ENCODE measurements around the gene LANCL2. TPM values are rescaled to one million over a fixed set of nuclear protein-coding genes. Genes with fewer than 3 reads are reported as not detected.
"Not testable (repeated sequence)": the region's sequence is repeated elsewhere in the genome, so short reads cannot be mapped to it uniquely, and the experiment has no call there.

The LANCL2 gene
- total RNA-seq, 4 donors from 2014 or later = 6.4 to 12.8 (median 9.7) TPM

- Histone ChIP-seq H3K4me1 (no peaks in the 10 kb centered on the region), H3K4me3 (no peak overlapping the region), H3K27ac (no peak overlapping the region), H3K9me3 (peaks cover 0 to 9% (median 0%) of the 10 kb centered on the region in 3 donors), H3K36me3 (no peaks in the 10 kb centered on the region), H3K27me3 (peaks cover 0 to 17% (median 0%) of the 10 kb centered on the region in 4 donors)
- DNase-seq = no peak
- WGBS, 2 donors = 18 to 59% methylated on average over 2 of the region's 2 CpGs
- TF ChIP-seq POLR2A (IDR thresholded peaks at IDR 0.05) = no peak
- TF ChIP-seq, protein P1, sequence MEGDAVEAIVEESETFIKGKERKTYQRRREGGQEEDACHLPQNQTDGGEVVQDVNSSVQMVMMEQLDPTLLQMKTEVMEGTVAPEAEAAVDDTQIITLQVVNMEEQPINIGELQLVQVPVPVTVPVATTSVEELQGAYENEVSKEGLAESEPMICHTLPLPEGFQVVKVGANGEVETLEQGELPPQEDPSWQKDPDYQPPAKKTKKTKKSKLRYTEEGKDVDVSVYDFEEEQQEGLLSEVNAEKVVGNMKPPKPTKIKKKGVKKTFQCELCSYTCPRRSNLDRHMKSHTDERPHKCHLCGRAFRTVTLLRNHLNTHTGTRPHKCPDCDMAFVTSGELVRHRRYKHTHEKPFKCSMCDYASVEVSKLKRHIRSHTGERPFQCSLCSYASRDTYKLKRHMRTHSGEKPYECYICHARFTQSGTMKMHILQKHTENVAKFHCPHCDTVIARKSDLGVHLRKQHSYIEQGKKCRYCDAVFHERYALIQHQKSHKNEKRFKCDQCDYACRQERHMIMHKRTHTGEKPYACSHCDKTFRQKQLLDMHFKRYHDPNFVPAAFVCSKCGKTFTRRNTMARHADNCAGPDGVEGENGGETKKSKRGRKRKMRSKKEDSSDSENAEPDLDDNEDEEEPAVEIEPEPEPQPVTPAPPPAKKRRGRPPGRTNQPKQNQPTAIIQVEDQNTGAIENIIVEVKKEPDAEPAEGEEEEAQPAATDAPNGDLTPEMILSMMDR (IDR thresholded peaks at IDR 0.05) = no peak
- intact Hi-C loops (cut with DNase I) = no loop called here
Measured at GRCh38 chr7:55349121-55349520, 16.0 kb upstream of the LANCL2 start.

GRCh38 chr7:55350281-55350680 is 14.9 kb upstream of the LANCL2 start:
- no peak for DNase-seq
- Histone ChIP-seq H3K9me3 (no peaks in the 10 kb centered on the region), H3K4me3 (no peak overlapping the region), H3K36me3 (no peaks in the 10 kb centered on the region), H3K4me1 (no peaks in the 10 kb centered on the region), H3K27me3 (peaks cover 0 to 5% (median 0%) of the 10 kb centered on the region in 4 donors), H3K27ac (no peak overlapping the region)
- 66 to 76% methylated on average over 7 of the region's 7 CpGs for WGBS, 2 donors
- TF ChIP-seq, protein P1 (IDR thresholded peaks at IDR 0.05) = no peak
- TF ChIP-seq POLR2A (IDR thresholded peaks at IDR 0.05) = no peak
- intact Hi-C loops (cut with DNase I) = no loop called here

GRCh38 chr7:55351263-55351662 is 13.9 kb upstream of the LANCL2 start:
- WGBS, 2 donors = 55 to 56% methylated on average over 3 of the region's 3 CpGs
- no peak overlapping the region for H3K4me3 ChIP-seq
- TF ChIP-seq POLR2A (IDR thresholded peaks at IDR 0.05) = no peak
- TF ChIP-seq, protein P1 (IDR thresholded peaks at IDR 0.05) = no peak
- intact Hi-C loops (cut with DNase I) = no loop called here
- no peaks in the 10 kb centered on the region for H3K4me1 ChIP-seq
- no peaks in the 10 kb centered on the region for H3K9me3 ChIP-seq
- no peaks in the 10 kb centered on the region for H3K36me3 ChIP-seq
- no peak overlapping the region for H3K27ac ChIP-seq
- peaks cover 0 to 3% (median 0%) of the 10 kb centered on the region in 4 donors for H3K27me3 ChIP-seq
- DNase-seq = no peak

DNA sequence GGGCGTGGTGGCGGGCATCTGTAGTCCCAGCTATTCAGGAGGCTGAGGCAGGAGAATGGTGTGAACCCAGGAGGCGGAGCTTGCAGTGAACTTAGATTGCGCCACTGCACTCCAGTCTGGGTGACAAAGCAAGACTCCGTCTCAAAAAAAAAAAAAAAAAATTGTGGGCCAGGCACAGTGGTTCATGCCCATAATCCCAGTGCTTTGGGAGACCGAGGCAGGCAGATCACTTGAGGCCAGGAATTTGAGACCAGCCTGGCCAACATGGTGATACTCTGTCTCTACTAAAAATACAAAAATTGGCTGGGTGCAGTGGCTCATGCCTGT is 12.2 kb upstream of the LANCL2 start:
- H3K36me3 ChIP-seq; H3K27me3 ChIP-seq; H3K27ac ChIP-seq; H3K4me1 ChIP-seq; H3K4me3 ChIP-seq; intact Hi-C loops (cut with DNase I); DNase-seq; H3K9me3 ChIP-seq: not testable (repeated sequence)
- WGBS, 2 donors = 93 to 100% methylated on average over 1 to 6 of the region's 6 CpGs

- WGBS, 2 donors = 64 to 67% methylated on average over 2 of the region's 2 CpGs
- DNase-seq = no peak
- Histone ChIP-seq H3K4me1 (peaks cover 0 to 10% (median 4%) of the 10 kb centered on the region in 3 donors), H3K36me3 (no peaks in the 10 kb centered on the region), H3K27ac (no peak overlapping the region), H3K4me3 (no peak overlapping the region), H3K27me3 (peaks cover 0 to 9% (median 0%) of the 10 kb centered on the region in 4 donors), H3K9me3 (no peaks in the 10 kb centered on the region)
- intact Hi-C loops (cut with DNase I) = no loop called here
- TF ChIP-seq, protein P1 (IDR thresholded peaks at IDR 0.05) = no peak
Measured at GRCh38 chr7:55360486-55360885, 4.7 kb upstream of the LANCL2 start.

GRCh38 chr7:55361560-55361959 is 3.6 kb upstream of the LANCL2 start:
- WGBS, 2 donors = 72 to 89% methylated on average over 4 to 5 of the region's 6 CpGs
- peaks cover 0 to 9% (median 0%) of the 10 kb centered on the region in 4 donors for H3K27me3 ChIP-seq
- H3K4me1 ChIP-seq = peaks cover 0 to 10% (median 4%) of the 10 kb centered on the region in 3 donors
- no peak for TF ChIP-seq POLR2A (IDR thresholded peaks at IDR 0.05)
- TF ChIP-seq, protein P1 (IDR thresholded peaks at IDR 0.05) = no peak
- no peaks in the 10 kb centered on the region for H3K9me3 ChIP-seq
- H3K36me3 ChIP-seq = no peaks in the 10 kb centered on the region
- intact Hi-C loops (cut with DNase I) = no loop called here
- no peak for DNase-seq
- H3K4me3 ChIP-seq = no peak overlapping the region
- H3K27ac ChIP-seq = no peak overlapping the region
